SU-DHL-6 (cell line): ENCODE data around the gene ACBD6.

Experiments
- EZH2phosphoT487 ChIP-seq: fragments of 200-600 bp; sonication (generic), shearing (Covaris generic); conservative IDR thresholded peaks from 2 replicates; pipeline ENCODE4 v1.6.1; 2018; ENCODE audit warnings: mild to moderate bottlenecking, antibody characterized with exemption, low read length, moderate library complexity, mixed read lengths
- TF ChIP-seq, protein P1 (sequence below): fragments of 200-600 bp; sonication (generic); IDR thresholded peaks from one replicate; pipeline ENCODE4 v1.5.1; 2017; ENCODE audit warnings: antibody characterized with exemption, mild to moderate bottlenecking, low read length, moderate library complexity; ENCODE audit not compliant: insufficient read depth, poor library complexity, severe bottlenecking

DNA sequence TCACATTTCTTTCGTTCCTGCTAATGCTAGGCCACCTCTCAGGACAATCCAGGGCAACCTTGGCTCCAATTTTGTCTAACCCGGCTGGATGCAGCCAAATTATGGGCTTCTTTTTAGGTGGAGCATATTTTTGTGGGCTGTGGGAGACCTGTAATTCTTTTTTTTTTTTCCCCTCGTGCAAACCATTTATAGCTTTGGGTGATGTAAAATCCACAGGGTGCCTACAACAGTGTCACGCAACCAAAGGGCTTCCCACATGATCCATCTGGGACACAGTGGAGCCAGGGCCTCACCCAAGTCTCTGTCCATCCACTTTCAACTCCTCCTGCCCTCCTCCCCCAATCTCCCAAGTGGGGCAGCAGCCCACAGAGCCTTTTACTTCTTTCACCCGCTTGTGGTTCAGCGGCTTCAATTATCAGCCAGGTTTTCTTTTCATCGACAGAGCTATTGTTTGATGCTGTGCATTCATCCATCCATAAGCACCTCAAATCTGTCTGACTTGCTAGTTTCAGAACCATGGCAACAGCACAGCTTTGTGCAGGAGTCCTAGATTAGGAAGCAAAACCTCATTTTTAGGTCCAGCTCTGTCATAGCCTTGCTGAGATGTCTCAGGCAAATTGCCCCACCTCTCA is 46.4 kb upstream of the ACBD6 start:
- TF ChIP-seq, protein P1, sequence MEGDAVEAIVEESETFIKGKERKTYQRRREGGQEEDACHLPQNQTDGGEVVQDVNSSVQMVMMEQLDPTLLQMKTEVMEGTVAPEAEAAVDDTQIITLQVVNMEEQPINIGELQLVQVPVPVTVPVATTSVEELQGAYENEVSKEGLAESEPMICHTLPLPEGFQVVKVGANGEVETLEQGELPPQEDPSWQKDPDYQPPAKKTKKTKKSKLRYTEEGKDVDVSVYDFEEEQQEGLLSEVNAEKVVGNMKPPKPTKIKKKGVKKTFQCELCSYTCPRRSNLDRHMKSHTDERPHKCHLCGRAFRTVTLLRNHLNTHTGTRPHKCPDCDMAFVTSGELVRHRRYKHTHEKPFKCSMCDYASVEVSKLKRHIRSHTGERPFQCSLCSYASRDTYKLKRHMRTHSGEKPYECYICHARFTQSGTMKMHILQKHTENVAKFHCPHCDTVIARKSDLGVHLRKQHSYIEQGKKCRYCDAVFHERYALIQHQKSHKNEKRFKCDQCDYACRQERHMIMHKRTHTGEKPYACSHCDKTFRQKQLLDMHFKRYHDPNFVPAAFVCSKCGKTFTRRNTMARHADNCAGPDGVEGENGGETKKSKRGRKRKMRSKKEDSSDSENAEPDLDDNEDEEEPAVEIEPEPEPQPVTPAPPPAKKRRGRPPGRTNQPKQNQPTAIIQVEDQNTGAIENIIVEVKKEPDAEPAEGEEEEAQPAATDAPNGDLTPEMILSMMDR: no peak
- TF ChIP-seq EZH2phosphoT487: no peak
